Transverse colon (tissue), 4 donors: ENCODE results near the gene SMIM8. TPM values are rescaled to one million over a fixed set of nuclear protein-coding genes. Genes with fewer than 3 reads are reported as not detected.

Experiments
- DNase-seq: peaks from one replicate; pipeline ENCODE4 v3.0.0-alpha.2; 2019
- H3K27ac ChIP-seq, 4 donors: fragments of 200-600 bp; sonication (generic); 2 replicates each; pipeline ENCODE4 v1.5.1; 2016 to 2018; ENCODE audit warnings: inconsistent platforms in 4 of 4
- H3K27me3 ChIP-seq: fragments of 200-600 bp; sonication (generic); 2 replicates; pipeline ENCODE4 v1.5.1; 2017; ENCODE audit warnings: inconsistent platforms
- H3K36me3 ChIP-seq, 4 donors: fragments of 200-600 bp; sonication (generic); 2 replicates each; pipeline ENCODE4 v1.5.1; 2017 to 2019; ENCODE audit warnings: inconsistent platforms in 4 of 4
- H3K4me1 ChIP-seq, 4 donors: fragments of 200-600 bp; sonication (generic); 2 replicates each; pipeline ENCODE4 v1.5.1; 2017 to 2020; ENCODE audit warnings: inconsistent platforms in 4 of 4
- H3K4me3 ChIP-seq, 4 donors: fragments of 200-600 bp; sonication (generic); 1 replicate in 1 of 4; 2 replicates in 3 of 4; pipeline versions ENCODE4 v1.5.1 to v1.6.1; 2017 to 2019; ENCODE audit warnings: inconsistent platforms in 4 of 4
- H3K9me3 ChIP-seq, 2 donors: fragments of 200-600 bp; sonication (generic); 2 replicates each; pipeline ENCODE4 v1.5.1; 2017 to 2019; ENCODE audit warnings: inconsistent platforms in 2 of 2
- CTCF ChIP-seq, 5 experiments: fragments of 200-600 bp in 3 of 5; fragments of 450-650 bp in 2 of 5; sonication (generic) in 3 of 5; IDR thresholded peaks; 1 replicate in 2 of 5; 2 replicates in 3 of 5; pipeline ENCODE4 v1.5.1; 2016 to 2017; ENCODE audit warnings: antibody characterized with exemption in 5 of 5, inconsistent platforms in 3 of 5, mild to moderate bottlenecking in 2 of 5, moderate library complexity in 1 of 5
- EP300 ChIP-seq: sonication (generic); formaldehyde crosslinking; IDR thresholded peaks from one replicate; pipeline ENCODE4 v1.6.1; 2017; ENCODE audit warnings: antibody characterized with exemption, low read depth
- POLR2A ChIP-seq: fragments of 450-650 bp; IDR thresholded peaks from one replicate; pipeline ENCODE4 v1.6.1; 2016; ENCODE audit warnings: antibody characterized with exemption, mild to moderate bottlenecking, moderate library complexity
- POLR2AphosphoS5 ChIP-seq, 3 donors: sonication (generic); formaldehyde crosslinking; IDR thresholded peaks; one replicate each; pipeline ENCODE4 v1.6.1; 2016; ENCODE audit warnings: antibody characterized with exemption in 3 of 3
- WGBS, 2 donors: methylation state at CpG; one replicate each; pipeline ENCODE4 v1.1.5; 2018; ENCODE audit warnings: low coverage in 1 of 2; 5-methylcytosine and 5-hydroxymethylcytosine counted together
- in situ Hi-C, 4 donors: fragments of 200-750 bp; cut with MboI; loops; one replicate each; pipeline versions ENCODE4 v1.15.0 to v1.15.1; 2017; ENCODE audit warnings: low sequenced_read_pairs in 3 of 4, low pct_ligation_motif_present in 1 of 4, low pct_unique_long_range_greater_than_20kb in 1 of 4
- intact Hi-C: fragments of 100-400 bp; cut with DNase I; formaldehyde crosslinking; loops from one replicate; pipeline ENCODE4 v1.15.1; 2023; ENCODE audit warnings: low total_unique reads
- total RNA-seq, 4 donors: library from RNA; depleted of rRNA; stranded (reverse); fragments of >200 nt; gene quantifications; one replicate each; pipeline ENCODE4 v1.1.0, GENCODE V29; 2016

Gene SMIM8
- total RNA-seq, 4 donors from 2014 or later: 14.2 to 20.5 (median 18.4) TPM

GRCh38 chr6:87357479-87358196 lies 35.2 kb downstream of the SMIM8 start:
- intact Hi-C loops (loop anchor here (5.0 kb wide), 1 partner anchor 1115 kb away; no protein-coding TSS in a partner anchor), in situ Hi-C loops (no loop called here)
- TF ChIP-seq EP300 (no peak), POLR2AphosphoS5 (IDR thresholded peaks at IDR 0.05) (no peak), POLR2A (no peak), CTCF (IDR thresholded peaks at IDR 0.05) (no peak)
- no peaks in the 10 kb centered on the region for H3K36me3 ChIP-seq
- no peaks in the 10 kb centered on the region for H3K27me3 ChIP-seq
- 81 to 91% methylated on average over 2 to 3 of the region's 3 CpGs for WGBS, 2 donors
- no peaks in the 10 kb centered on the region for H3K4me1 ChIP-seq
- H3K27ac ChIP-seq: no peak overlapping the region
- DNase-seq: no peak
- H3K4me3 ChIP-seq: no peak overlapping the region
- no peaks in the 10 kb centered on the region for H3K9me3 ChIP-seq

GRCh38 chr6:87364602-87365252 lies 42.3 kb downstream of the SMIM8 start:
- 89 to 92% methylated on average over 5 of the region's 5 CpGs for WGBS, 2 donors
- TF ChIP-seq EP300 (no peak), CTCF (IDR thresholded peaks at IDR 0.05) (no peak), POLR2A (no peak), POLR2AphosphoS5 (IDR thresholded peaks at IDR 0.05) (no peak)
- no peaks in the 10 kb centered on the region for H3K27me3 ChIP-seq
- H3K4me1 ChIP-seq: no peaks in the 10 kb centered on the region
- H3K4me3 ChIP-seq: no peak overlapping the region
- no peak for DNase-seq
- intact Hi-C loops (no loop called here), in situ Hi-C loops (no loop called here)
- no peaks in the 10 kb centered on the region for H3K9me3 ChIP-seq
- no peak overlapping the region for H3K27ac ChIP-seq
- no peaks in the 10 kb centered on the region for H3K36me3 ChIP-seq

- H3K4me3 ChIP-seq: no peak overlapping the region
- intact Hi-C loops: no loop called here
- no peaks in the 10 kb centered on the region for H3K36me3 ChIP-seq
- DNase-seq: no peak
- no peaks in the 10 kb centered on the region for H3K27me3 ChIP-seq
- H3K9me3 ChIP-seq: no peaks in the 10 kb centered on the region
- 90 to 91% methylated on average over 3 to 4 of the region's 4 CpGs for WGBS, 2 donors
- in situ Hi-C loops: no loop called here
- H3K4me1 ChIP-seq: no peaks in the 10 kb centered on the region
- no peak overlapping the region for H3K27ac ChIP-seq
- TF ChIP-seq CTCF (IDR thresholded peaks at IDR 0.05) (no peak), POLR2AphosphoS5 (IDR thresholded peaks at IDR 0.05) (no peak), EP300 (no peak), POLR2A (no peak)
Measured at GRCh38 chr6:87366072-87366827, 43.9 kb downstream of the SMIM8 start.

GRCh38 chr6:87366899-87367298 lies 44.5 kb downstream of the SMIM8 start:
- no peak overlapping the region for H3K4me3 ChIP-seq
- no peak for DNase-seq

More at GRCh38 chr6:87366899-87367298, 44.5 kb downstream of the SMIM8 start:
- Histone ChIP-seq H3K27me3 (no peaks in the 10 kb centered on the region), H3K4me1 (no peaks in the 10 kb centered on the region), H3K9me3 (no peaks in the 10 kb centered on the region), H3K27ac (no peak overlapping the region), H3K36me3 (no peaks in the 10 kb centered on the region)
- in situ Hi-C loops (no loop called here), intact Hi-C loops (no loop called here)
- WGBS, 2 donors: 79 to 100% methylated on average over 1 to 3 of the region's 3 CpGs
- TF ChIP-seq POLR2AphosphoS5 (IDR thresholded peaks at IDR 0.05): no peak
- no peak for TF ChIP-seq CTCF (IDR thresholded peaks at IDR 0.05)
- no peak for TF ChIP-seq POLR2A
- no peak for TF ChIP-seq EP300
